Skeletal muscle tissue (tissue), 4 donors: ENCODE results near the gene ANAPC15. TPM values are rescaled to one million over a fixed set of nuclear protein-coding genes. Genes with fewer than 3 reads are reported as not detected.
A peak's percentile ranks its signal among the peaks of the same experiment; 100 is the strongest.

Experiments
- H3K27ac ChIP-seq: one replicate; pipeline ENCODE4 v1.7.0; 2013; ENCODE audit warnings: mild to moderate bottlenecking, low read depth, low read length, inconsistent platforms
- H3K27me3 ChIP-seq, 3 donors: one replicate each; pipeline ENCODE4 v1.7.0; 2013; ENCODE audit warnings: low read length in 3 of 3; ENCODE audit not compliant: control insufficient read depth in 3 of 3, insufficient read depth in 3 of 3
- H3K36me3 ChIP-seq, 3 donors: one replicate each; pipeline ENCODE4 v1.7.0; 2013; ENCODE audit warnings: low read length in 3 of 3; ENCODE audit not compliant: control insufficient read depth in 3 of 3, insufficient read depth in 3 of 3
- H3K4me1 ChIP-seq, 3 donors: one replicate each; pipeline ENCODE4 v1.7.0; 2013; ENCODE audit warnings: low read length in 3 of 3, mild to moderate bottlenecking in 3 of 3; ENCODE audit not compliant: control insufficient read depth in 3 of 3, insufficient read depth in 3 of 3
- H3K4me3 ChIP-seq, 3 donors: one replicate each; pipeline ENCODE4 v1.7.0; 2013; ENCODE audit warnings: low read length in 3 of 3
- H3K9ac ChIP-seq, 3 donors: one replicate each; pipeline ENCODE4 v1.7.0; 2013; ENCODE audit warnings: low read length in 3 of 3, mild to moderate bottlenecking in 3 of 3, moderate library complexity in 2 of 3, low read depth in 1 of 3
- H3K9me3 ChIP-seq, 3 donors: one replicate each; pipeline ENCODE4 v1.7.0; 2013; ENCODE audit warnings: low read length in 3 of 3; ENCODE audit not compliant: control insufficient read depth in 3 of 3
- total RNA-seq: library from RNA; depleted of rRNA; stranded (reverse); fragments of >200 nt; gene quantifications from one replicate; pipeline ENCODE4 v1.2.3, GENCODE V29; 2014
- donor health status: Osteomylitis.

Gene ANAPC15
- total RNA-seq, 1 donor from 2014 or later = 7.8 TPM

DNA sequence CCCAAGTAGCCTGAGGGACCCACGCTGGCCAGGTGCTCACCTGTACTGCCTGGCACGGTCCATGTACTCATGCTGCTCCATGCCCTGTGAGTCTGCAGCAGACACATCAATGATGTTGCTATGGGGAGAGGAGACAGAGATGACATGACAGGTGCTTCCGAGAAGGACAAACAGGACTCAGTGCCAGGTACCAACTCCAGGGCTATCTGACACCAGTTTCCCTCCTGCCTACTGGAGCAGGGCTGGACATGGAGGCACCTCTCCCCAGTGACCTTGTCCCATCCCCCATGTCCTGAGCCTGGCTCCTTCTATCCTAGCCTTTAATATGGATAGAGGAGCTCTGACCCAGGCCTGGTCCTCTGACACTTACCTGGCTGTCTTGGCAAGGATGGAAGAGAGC is 13.8 kb downstream of the ANAPC15 start:
- peak overlapping the region in 2 of 3 donors; percentile 29 to 32 for H3K4me3 ChIP-seq
- no peaks in the 10 kb centered on the region for H3K9me3 ChIP-seq
- peak overlapping the region; percentile 25 to 61 (median 46) for H3K9ac ChIP-seq
- peak overlapping the region; percentile 96 for H3K27ac ChIP-seq
- H3K36me3 ChIP-seq = peaks cover 31 to 51% (median 49%) of the 10 kb centered on the region in 3 donors
- H3K27me3 ChIP-seq = no peaks in the 10 kb centered on the region
- H3K4me1 ChIP-seq = peaks cover 52 to 59% (median 52%) of the 10 kb centered on the region in 3 donors

- H3K9ac ChIP-seq = peak overlapping the region in 1 of 3 donors; percentile 10
These were observed 21.2 kb downstream of the ANAPC15 start for GRCh38 chr11:72091292-72091691.

DNA sequence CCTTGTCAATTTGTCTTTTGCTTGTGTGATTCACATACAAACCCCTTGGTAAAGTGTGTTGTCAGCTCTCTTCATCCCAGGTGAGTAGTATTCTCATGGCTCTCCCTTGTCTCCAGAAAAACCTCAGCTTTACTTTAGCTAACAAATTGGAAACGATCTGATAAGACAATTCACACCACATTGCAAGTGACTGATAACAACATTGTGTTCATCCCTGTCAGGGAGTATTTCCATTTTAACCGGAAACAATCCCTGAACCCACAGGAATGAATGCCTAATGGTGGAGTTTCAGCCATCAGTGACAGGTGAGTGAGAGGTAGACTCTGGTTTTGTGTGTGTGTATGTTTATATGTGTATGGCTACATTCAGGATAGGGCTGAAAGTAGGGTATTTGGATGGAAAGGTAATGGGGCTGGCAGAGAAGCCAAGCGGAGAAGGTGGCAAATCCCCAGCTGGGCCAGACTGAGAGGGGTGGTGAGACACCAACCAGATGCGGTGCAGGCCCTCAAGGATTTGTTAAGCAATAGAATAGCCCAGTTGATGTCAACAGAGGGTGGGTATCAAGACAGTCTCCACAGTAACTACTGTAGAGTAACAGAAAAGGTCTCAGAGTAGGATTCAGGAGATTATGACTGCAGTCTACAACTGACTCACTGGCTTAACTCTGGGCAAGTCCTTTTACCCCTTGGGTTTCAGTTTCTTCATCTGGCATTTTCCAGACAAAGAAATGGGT is 24.3 kb downstream of the ANAPC15 start:
- Histone ChIP-seq H3K36me3 (peaks cover 0 to 19% (median 0%) of the 10 kb centered on the region in 3 donors), H3K4me3 (no peak overlapping the region), H3K9ac (no peak overlapping the region), H3K4me1 (peaks cover 7 to 10% (median 9%) of the 10 kb centered on the region in 3 donors), H3K27ac (no peak overlapping the region), H3K27me3 (no peaks in the 10 kb centered on the region), H3K9me3 (no peaks in the 10 kb centered on the region)

More at GRCh38 chr11:72091292-72091691, 21.2 kb downstream of the ANAPC15 start:
- Histone ChIP-seq H3K27me3 (no peaks in the 10 kb centered on the region), H3K36me3 (peaks cover 3 to 28% (median 16%) of the 10 kb centered on the region in 3 donors), H3K4me1 (peaks cover 7 to 10% (median 9%) of the 10 kb centered on the region in 3 donors), H3K9me3 (no peaks in the 10 kb centered on the region), H3K4me3 (no peak overlapping the region), H3K27ac (no peak overlapping the region)

DNA sequence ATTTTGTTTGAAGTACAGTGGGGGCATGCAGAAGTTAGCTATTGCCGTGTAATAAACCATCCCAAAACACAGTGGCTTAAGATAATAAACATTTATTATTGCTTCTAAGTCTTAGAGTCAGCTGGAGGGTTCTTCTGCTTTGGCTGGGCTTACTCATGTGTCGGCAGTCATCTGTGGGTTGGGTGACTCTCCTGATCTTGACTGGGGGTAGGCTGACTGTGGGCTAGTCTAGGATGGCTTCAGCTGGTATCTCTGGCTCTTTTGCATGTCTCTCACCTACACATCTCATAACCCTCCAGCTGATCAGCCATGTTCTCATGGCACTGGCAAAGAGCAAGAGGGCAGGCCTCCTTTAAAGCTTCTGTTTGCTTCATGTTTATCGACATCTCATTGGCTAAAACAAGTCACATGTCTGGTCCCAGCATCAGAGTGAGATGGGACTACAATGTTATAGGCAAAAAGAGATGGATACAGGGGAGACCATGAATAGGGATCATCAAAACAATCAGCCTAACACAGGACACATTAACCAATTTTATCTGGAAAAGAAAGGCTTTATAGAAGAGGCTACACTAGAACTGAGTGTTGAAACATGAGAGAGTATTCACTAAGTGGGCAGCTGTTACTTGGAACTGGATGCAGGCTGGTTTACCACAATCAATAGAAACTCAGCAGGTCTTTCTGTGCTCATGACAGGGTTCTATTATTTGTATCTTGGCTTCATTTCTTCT is 26.7 kb downstream of the ANAPC15 start:
- Histone ChIP-seq H3K4me3 (no peak overlapping the region), H3K9ac (no peak overlapping the region), H3K4me1 (peaks cover 7 to 9% (median 8%) of the 10 kb centered on the region in 3 donors), H3K27me3 (no peaks in the 10 kb centered on the region), H3K9me3 (no peaks in the 10 kb centered on the region), H3K27ac (no peak overlapping the region), H3K36me3 (peaks cover 0 to 19% (median 0%) of the 10 kb centered on the region in 3 donors)

- peaks cover 7 to 8% (median 7%) of the 10 kb centered on the region in 3 donors for H3K4me1 ChIP-seq
- H3K27ac ChIP-seq = no peak overlapping the region
- no peak overlapping the region for H3K4me3 ChIP-seq
- H3K9ac ChIP-seq = no peak overlapping the region
- H3K9me3 ChIP-seq = no peaks in the 10 kb centered on the region
- H3K36me3 ChIP-seq = peaks cover 0 to 17% (median 0%) of the 10 kb centered on the region in 3 donors
- H3K27me3 ChIP-seq = no peaks in the 10 kb centered on the region
These were observed 27.5 kb downstream of the ANAPC15 start for GRCh38 chr11:72084965-72085364.

- no peaks in the 10 kb centered on the region for H3K9me3 ChIP-seq
- H3K9ac ChIP-seq = no peak overlapping the region
- peaks cover 7 to 15% (median 14%) of the 10 kb centered on the region in 3 donors for H3K4me1 ChIP-seq
- H3K4me3 ChIP-seq = no peak overlapping the region
- peaks cover 0 to 9% (median 0%) of the 10 kb centered on the region in 3 donors for H3K36me3 ChIP-seq
- H3K27ac ChIP-seq = no peak overlapping the region
- H3K27me3 ChIP-seq = no peaks in the 10 kb centered on the region
These were observed 28.4 kb downstream of the ANAPC15 start for GRCh38 chr11:72084076-72084475.

GRCh38 chr11:72083414-72083813 is 29.1 kb downstream of the ANAPC15 start:
- Histone ChIP-seq H3K9ac (no peak overlapping the region), H3K4me3 (no peak overlapping the region), H3K9me3 (no peaks in the 10 kb centered on the region), H3K36me3 (peaks cover 0 to 9% (median 0%) of the 10 kb centered on the region in 3 donors), H3K27ac (no peak overlapping the region), H3K4me1 (peaks cover 7 to 19% (median 19%) of the 10 kb centered on the region in 3 donors), H3K27me3 (no peaks in the 10 kb centered on the region)

- H3K9ac ChIP-seq = no peak overlapping the region
- H3K4me3 ChIP-seq = no peak overlapping the region
- H3K27me3 ChIP-seq = no peaks in the 10 kb centered on the region
- peak overlapping the region; percentile 94 for H3K27ac ChIP-seq
- no peaks in the 10 kb centered on the region for H3K9me3 ChIP-seq
- peaks cover 7 to 19% (median 19%) of the 10 kb centered on the region in 3 donors for H3K4me1 ChIP-seq
- peaks cover 0 to 3% (median 0%) of the 10 kb centered on the region in 3 donors for H3K36me3 ChIP-seq
These were observed 30.6 kb downstream of the ANAPC15 start for GRCh38 chr11:72081821-72082453.

DNA sequence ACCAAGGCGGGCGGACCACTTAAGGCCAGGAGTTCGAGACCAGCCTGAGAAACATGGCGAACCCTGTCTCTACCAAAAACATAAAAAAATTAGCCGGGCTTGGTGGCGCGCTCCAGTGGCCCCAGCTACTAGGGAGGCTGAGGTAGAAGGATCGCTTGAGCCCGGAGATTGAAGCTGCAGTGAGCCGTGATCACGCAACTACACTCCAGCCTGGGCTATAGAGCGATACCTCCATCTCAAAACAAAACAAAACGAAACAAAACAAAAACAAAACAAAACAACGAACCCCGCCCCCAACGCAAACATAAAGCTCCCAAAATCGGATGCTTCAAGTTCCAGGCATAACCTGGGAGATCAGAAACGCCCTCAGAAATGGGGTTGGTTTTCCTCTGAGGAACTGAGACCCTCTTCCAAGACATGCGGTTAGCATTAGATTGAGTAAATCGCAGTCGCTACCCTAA is 31.3 kb downstream of the ANAPC15 start:
- peak overlapping the region; percentile 52 to 88 (median 87) for H3K9ac ChIP-seq
- no peaks in the 10 kb centered on the region for H3K27me3 ChIP-seq
- H3K9me3 ChIP-seq = no peaks in the 10 kb centered on the region
- peaks cover 7 to 19% (median 19%) of the 10 kb centered on the region in 3 donors for H3K4me1 ChIP-seq
- H3K36me3 ChIP-seq = peaks cover 0 to 3% (median 0%) of the 10 kb centered on the region in 3 donors
- H3K4me3 ChIP-seq = peak overlapping the region; percentile 71 to 85 (median 81)
- peak overlapping the region; percentile 94 for H3K27ac ChIP-seq
